Motor neuron (in vitro differentiated cells): ENCODE results near the gene CARS1. TPM values are rescaled to one million over a fixed set of nuclear protein-coding genes. Genes with fewer than 3 reads are reported as not detected.
A peak's percentile ranks its signal among the peaks of the same experiment; 100 is the strongest.
"Not testable (repeated sequence)": the region's sequence is repeated elsewhere in the genome, so short reads cannot be mapped to it uniquely, and the experiment has no call there.

Source experiments
- ATAC-seq, 8 experiments: fragments of 200-7000 bp; cut with Tn5 transposase; replicated peaks in 6 of 8; 2 replicates each; pipeline ENCODE4 v1.8.0; 2021; ENCODE audit warnings: mild to moderate bottlenecking in 8 of 8, moderate library complexity in 8 of 8
- H3K27ac ChIP-seq, 2 donors: fragments of 250-450 bp; sonication (Bioruptor Pico); 2 replicates each; pipeline ENCODE4 v1.9.0; 2021; ENCODE audit warnings: antibody characterized with exemption in 2 of 2, mild to moderate bottlenecking in 2 of 2, moderate library complexity in 1 of 2
- H3K4me1 ChIP-seq, 2 donors: fragments of 250-450 bp; sonication (Bioruptor Pico); replicated peaks in 1 of 2; 2 replicates each; pipeline ENCODE4 v1.6.1; 2021; ENCODE audit warnings: antibody characterized with exemption in 2 of 2, mild to moderate bottlenecking in 2 of 2, moderate library complexity in 1 of 2
- H3K4me3 ChIP-seq, 5 donors: fragments of 250-450 bp; sonication (Bioruptor Pico); 2 replicates each; pipeline ENCODE4 v1.9.0; 2021; ENCODE audit warnings: antibody characterized with exemption in 5 of 5, mild to moderate bottlenecking in 5 of 5, moderate library complexity in 4 of 5
- WGBS, 10 experiments: fragments of 450-650 bp; shearing (Covaris generic); methylation state at CpG; one replicate each; pipeline ENCODE4 v1.0.0; 2022; 5-methylcytosine and 5-hydroxymethylcytosine counted together
- in situ Hi-C, 9 experiments: fragments of 400-800 bp; cut with MboI; loops; one replicate each; pipeline ENCODE4 v1.15.0; 2021; ENCODE audit warnings: low sequenced_read_pairs in 9 of 9, low pct_unique_long_range_greater_than_20kb in 2 of 9; ENCODE audit not compliant: unreplicated experiment in 9 of 9
- total RNA-seq, 8 experiments: library from RNA; unstranded; fragments of 300-600 nt; gene quantifications; 2 replicates each; pipeline versions ENCODE4 v1.2.3 to v1.2.4, GENCODE V29; 2022

Gene CARS1
- total RNA-seq, 8 experiments from 2014 or later, result 37.9 to 119 (median 65.5) TPM

DNA sequence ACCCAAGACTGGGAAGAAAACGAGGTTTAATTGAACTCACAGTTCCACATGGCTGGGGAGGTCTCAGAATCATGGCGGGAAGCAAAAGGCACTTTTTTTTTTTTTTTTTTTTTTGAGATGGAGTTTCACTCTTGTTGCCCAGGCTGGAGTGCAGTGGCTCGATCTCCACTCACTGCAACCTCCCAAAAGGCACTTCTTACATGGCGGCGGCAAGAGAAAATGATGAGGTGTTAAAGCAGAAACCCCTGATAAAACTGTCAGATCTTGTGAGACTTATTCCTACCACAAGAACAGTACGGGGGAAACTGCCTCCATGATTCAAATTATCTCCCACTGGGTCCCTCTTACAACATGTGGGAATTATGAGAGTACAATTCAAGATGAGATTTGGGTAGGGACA lies 7.5 kb upstream of the CARS1 start:
- in situ Hi-C loops, result not testable (repeated sequence)

DNA sequence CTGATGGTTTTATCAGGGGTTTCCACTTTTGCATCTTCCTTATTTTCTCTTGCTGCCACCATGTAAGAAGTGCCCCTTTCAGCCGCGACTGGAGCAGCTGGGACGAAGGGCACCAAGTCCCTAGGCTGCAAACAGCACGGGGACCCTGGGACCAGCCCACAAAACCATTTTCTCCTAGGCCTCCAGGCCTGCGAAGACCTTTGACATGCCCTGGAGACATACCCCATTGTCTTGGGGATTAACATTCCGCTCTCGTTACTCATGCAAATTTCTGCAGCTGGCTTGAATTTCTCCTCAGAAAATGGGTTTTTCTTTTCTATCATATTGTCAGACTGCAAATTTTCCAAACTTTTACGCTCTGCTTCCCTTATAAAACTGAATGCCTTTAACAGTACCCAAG lies 6.7 kb upstream of the CARS1 start:
- peak in 1 of 8 experiments; percentile 22 for ATAC-seq
- 0 to 78% (median 64%) methylated on average over 1 to 5 of the region's 8 CpGs; no CpG with 5 or more reads in 4 of the 10 experiments for WGBS, 10 experiments
- H3K4me1 ChIP-seq, H3K4me3 ChIP-seq, in situ Hi-C loops, H3K27ac ChIP-seq: not testable (repeated sequence)

More for the DNA sequence above, 7.5 kb upstream of the CARS1 start:
- not testable (repeated sequence) for H3K4me1 ChIP-seq, H3K4me3 ChIP-seq, ATAC-seq, H3K27ac ChIP-seq
- WGBS, 10 experiments, result 67 to 93% (median 78%) methylated on average over 1 to 5 of the region's 6 CpGs; no CpG with 5 or more reads in 2 of the 10 experiments

DNA sequence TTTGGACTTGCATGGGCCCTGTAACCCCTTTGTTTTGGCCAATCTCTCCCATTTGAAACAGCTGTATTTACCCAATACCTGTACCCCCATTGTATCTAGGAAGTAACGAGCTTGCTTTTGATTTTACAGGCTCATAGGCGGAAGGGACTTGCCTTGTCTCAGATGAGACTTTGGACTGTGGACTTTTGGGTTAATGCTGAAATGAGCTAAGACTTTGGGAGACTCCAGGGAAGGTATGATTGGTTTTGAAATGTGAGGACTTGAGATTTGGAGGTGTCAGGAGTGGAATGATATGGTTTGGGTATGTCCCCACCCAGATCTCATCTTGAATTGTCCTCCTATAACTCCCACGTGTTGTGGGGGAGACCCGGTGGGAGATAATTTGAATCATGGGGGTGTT lies 6.2 kb upstream of the CARS1 start:
- H3K4me1 ChIP-seq, H3K4me3 ChIP-seq, in situ Hi-C loops, ATAC-seq, H3K27ac ChIP-seq: not testable (repeated sequence)
- WGBS, 10 experiments, result 53 to 100% (median 92%) methylated on average over 1 to 4 of the region's 4 CpGs; no CpG with 5 or more reads in 3 of the 10 experiments

GRCh38 chr11:3060436-3061025 lies 3.3 kb upstream of the CARS1 start:
- no peak overlapping the region for H3K4me3 ChIP-seq
- 60 to 100% (median 82%) methylated on average over 1 to 7 of the region's 11 CpGs; no CpG with 5 or more reads in 4 of the 10 experiments for WGBS, 10 experiments
- no peak for ATAC-seq
- no peak overlapping the region for H3K27ac ChIP-seq
- peaks cover 5 to 12% of the 10 kb centered on the region in 2 donors for H3K4me1 ChIP-seq
- in situ Hi-C loops, result no loop called here

DNA sequence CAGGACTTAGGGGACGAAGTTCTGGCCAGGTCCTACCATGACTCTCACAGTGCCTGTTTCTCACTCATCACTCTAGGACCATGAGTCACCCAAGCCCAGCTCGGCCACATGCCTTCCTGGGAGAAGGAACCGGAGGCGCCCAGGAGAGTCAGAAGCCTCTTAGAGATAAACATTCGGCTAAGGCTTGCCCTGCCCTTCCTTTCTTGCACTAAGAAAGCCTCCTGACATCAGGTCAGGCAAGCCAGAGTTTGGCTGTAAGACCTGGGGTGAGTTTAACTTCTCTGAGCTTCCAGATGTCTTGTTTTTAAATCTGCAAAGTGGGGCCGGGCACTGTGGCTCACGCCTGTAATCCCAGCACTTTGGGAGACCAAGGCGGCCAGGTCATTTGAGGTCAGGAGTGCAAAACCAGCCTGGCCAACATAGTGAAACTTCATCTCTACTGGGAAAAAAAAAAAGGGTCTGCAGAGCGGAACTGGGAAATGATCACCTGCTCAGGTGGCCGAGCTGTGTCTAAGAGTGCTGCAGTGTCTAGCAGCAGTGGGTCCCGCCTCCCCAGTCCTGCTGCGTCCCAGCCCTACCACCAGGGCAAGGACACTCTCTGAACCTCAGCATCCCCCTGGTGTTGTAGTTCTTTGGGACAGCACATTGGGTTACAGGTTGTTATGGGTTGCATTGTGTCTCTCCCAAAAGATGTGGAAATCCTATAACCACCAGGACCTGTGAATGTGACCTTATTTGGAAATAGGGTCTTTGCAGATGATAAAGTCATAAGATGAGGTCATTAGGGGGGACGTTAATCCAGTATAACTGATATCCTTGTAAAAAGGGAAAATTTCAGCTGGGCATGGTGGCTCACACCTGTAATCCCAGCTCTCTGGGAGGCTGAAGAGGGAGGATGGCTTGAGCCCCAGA lies 1.8 kb upstream of the CARS1 start:
- 16 to 100% (median 88%) methylated on average over 1 to 11 of the region's 13 CpGs; no CpG with 5 or more reads in 2 of the 10 experiments for WGBS, 10 experiments
- in situ Hi-C loops, result no loop called here
- ATAC-seq, result peak in 2 of 8 experiments; percentile 3 to 27
- H3K27ac ChIP-seq, result no peak overlapping the region
- no peak overlapping the region for H3K4me3 ChIP-seq
- H3K4me1 ChIP-seq, result peaks cover 9 to 19% of the 10 kb centered on the region in 2 donors

GRCh38 chr11:3056296-3057068 lies 741 bp downstream of the CARS1 start:
- in situ Hi-C loops, result no loop called here
- Histone ChIP-seq H3K4me1 (peaks cover 15 to 35% of the 10 kb centered on the region in 2 donors), H3K27ac (peak overlapping the region; percentile 93 to 96), H3K4me3 (peak overlapping the region; percentile 80 to 97 (median 95))
- 0 to 33% (median 8%) methylated on average over 1 to 10 of the region's 29 CpGs; no CpG with 5 or more reads in 5 of the 10 experiments for WGBS, 10 experiments
- ATAC-seq, result peak in 3 of 8 experiments; percentile 2 to 5 (median 2)

DNA sequence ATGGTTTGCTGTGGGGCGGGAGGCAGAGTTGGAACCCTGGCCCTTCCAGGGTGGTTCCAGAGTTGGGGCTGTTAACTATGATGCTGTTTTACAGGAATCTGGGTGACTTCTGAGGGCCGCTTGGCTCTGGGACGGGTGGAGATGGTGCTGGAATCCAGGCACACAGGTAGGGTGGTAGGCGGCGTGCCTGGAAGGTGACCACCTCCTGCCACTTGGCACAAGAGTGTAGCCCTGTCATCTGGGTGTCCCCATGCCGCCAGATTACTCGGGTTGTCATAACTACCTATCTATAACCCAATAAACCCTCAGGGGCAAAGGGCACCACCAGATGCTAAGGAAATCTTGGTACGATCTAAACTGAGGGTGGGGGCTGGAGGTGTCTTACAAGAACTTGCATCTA lies 1.3 kb downstream of the CARS1 start:
- H3K4me3 ChIP-seq, result peak overlapping the region; percentile 80 to 97 (median 95)
- peak overlapping the region in 1 of 2 donors; percentile 96 for H3K27ac ChIP-seq
- 57 to 77% (median 77%) methylated on average over 1 to 4 of the region's 8 CpGs; no CpG with 5 or more reads in 6 of the 10 experiments for WGBS, 10 experiments

GRCh38 chr11:3052567-3052966 lies 4.7 kb downstream of the CARS1 start:
- Histone ChIP-seq H3K27ac (no peak overlapping the region), H3K4me1 (peaks cover 22 to 44% of the 10 kb centered on the region in 2 donors), H3K4me3 (no peak overlapping the region)
- no peak for ATAC-seq
- WGBS, 10 experiments, result 38 to 100% (median 82%) methylated on average over 1 to 10 of the region's 11 CpGs; no CpG with 5 or more reads in 2 of the 10 experiments
- in situ Hi-C loops, result no loop called here

More for the DNA sequence above, 1.3 kb downstream of the CARS1 start:
- in situ Hi-C loops, result no loop called here
- no peak for ATAC-seq
- H3K4me1 ChIP-seq, result peaks cover 21 to 41% of the 10 kb centered on the region in 2 donors

GRCh38 chr11:3052109-3052479 lies 5.1 kb downstream of the CARS1 start:
- peak overlapping the region in 1 of 2 donors; percentile 10 for H3K27ac ChIP-seq
- H3K4me3 ChIP-seq, result no peak overlapping the region
- 41 to 88% (median 68%) methylated on average over 1 to 13 of the region's 14 CpGs; no CpG with 5 or more reads in 2 of the 10 experiments for WGBS, 10 experiments
- in situ Hi-C loops, result no loop called here
- peak in 4 of 8 experiments; percentile 31 to 68 (median 46) for ATAC-seq
- peaks cover 22 to 44% of the 10 kb centered on the region in 2 donors for H3K4me1 ChIP-seq

- ATAC-seq, result peak in 4 of 8 experiments; percentile 26 to 38 (median 29)
- WGBS, 10 experiments, result 55 to 100% (median 75%) methylated on average over 1 to 5 of the region's 13 CpGs; no CpG with 5 or more reads in 3 of the 10 experiments
- Histone ChIP-seq H3K4me3 (no peak overlapping the region), H3K27ac (peak overlapping the region in 1 of 2 donors; percentile 10), H3K4me1 (peaks cover 22 to 44% of the 10 kb centered on the region in 2 donors)
- in situ Hi-C loops, result no loop called here
These were observed 5.8 kb downstream of the CARS1 start for GRCh38 chr11:3051196-3052108.

DNA sequence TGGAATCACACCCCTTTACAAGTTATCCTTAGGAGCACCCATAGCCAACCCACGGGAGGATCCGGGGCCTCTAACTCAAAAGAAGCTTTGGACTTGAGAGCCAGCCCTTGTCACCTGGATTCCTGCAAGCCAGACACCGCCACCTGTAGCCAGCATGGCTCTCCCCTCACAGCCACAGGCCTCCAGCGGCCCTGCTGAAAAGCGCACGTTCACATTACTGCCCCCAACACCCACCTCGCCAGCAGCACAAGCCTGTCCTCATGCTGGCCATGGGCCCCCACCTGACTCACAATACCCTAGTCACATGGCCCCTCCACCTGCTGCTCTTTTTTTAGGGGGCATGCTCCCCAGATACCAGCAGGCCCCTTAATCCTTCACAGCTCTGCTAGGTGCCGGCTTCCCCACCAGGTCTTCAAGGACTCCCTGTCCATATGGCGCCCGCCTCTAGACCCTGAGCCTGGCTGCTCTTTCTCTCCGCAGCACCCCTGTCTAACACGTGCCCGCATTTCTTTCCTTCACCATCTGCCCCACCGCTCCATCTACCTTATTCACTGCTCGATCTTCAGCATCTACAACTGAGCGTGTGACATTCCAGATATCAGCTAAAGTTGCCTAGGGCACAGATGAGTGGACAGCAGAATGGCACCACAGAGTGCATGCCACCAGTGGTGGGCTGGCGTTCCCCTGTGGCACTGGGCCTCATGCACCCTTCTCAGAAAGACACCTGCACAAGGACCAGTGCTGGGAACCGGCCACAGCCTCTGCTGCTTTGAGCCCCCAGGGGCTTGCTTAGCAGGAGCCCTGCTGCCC lies 6.6 kb downstream of the CARS1 start:
- no peak overlapping the region for H3K4me3 ChIP-seq
- WGBS, 10 experiments, result 91 to 100% (median 98%) methylated on average over 1 to 7 of the region's 18 CpGs; no CpG with 5 or more reads in 2 of the 10 experiments
- ATAC-seq, result no peak
- H3K4me1 ChIP-seq, result peaks cover 16 to 37% of the 10 kb centered on the region in 2 donors
- H3K27ac ChIP-seq, result peak overlapping the region in 1 of 2 donors; percentile 3
- in situ Hi-C loops, result no loop called here
